NCI-H446 treated with DMSO at 0.1 percent for 48 hours (cell line): ENCODE results near the gene BTLA.
"Not testable (repeated sequence)": the region's sequence is repeated elsewhere in the genome, so short reads cannot be mapped to it uniquely, and the experiment has no call there.

Experiments used
- DNase-seq: peaks from one replicate; lab custom pipeline; 2025; lab: John Stamatoyannopoulos, UW

Gene BTLA

GRCh38 chr3:112491373-112491772 is 7.9 kb downstream of the BTLA start:
- no peak for DNase-seq

GRCh38 chr3:112489674-112490479 is 9.4 kb downstream of the BTLA start:
- no peak for DNase-seq

- DNase-seq, result no peak
Observed at GRCh38 chr3:112486811-112487505, 12.3 kb downstream of the BTLA start.

GRCh38 chr3:112484352-112484751 is 14.9 kb downstream of the BTLA start:
- no peak for DNase-seq

- no peak for DNase-seq
Observed at GRCh38 chr3:112482675-112483074, 16.6 kb downstream of the BTLA start.

- no peak for DNase-seq
Observed at GRCh38 chr3:112481302-112481721, 18.0 kb downstream of the BTLA start.

- DNase-seq, result no peak
Observed at GRCh38 chr3:112477891-112478290, 21.4 kb downstream of the BTLA start.

- no peak for DNase-seq
Observed at GRCh38 chr3:112476346-112476745, 22.9 kb downstream of the BTLA start.

- DNase-seq, result no peak
Observed at GRCh38 chr3:112474796-112475195, 24.5 kb downstream of the BTLA start.

- no peak for DNase-seq
Observed at GRCh38 chr3:112472691-112473090, 26.6 kb downstream of the BTLA start.

- DNase-seq, result no peak
Observed at GRCh38 chr3:112471596-112472325, 27.5 kb downstream of the BTLA start.

GRCh38 chr3:112470788-112471187 is 28.5 kb downstream of the BTLA start:
- DNase-seq, result no peak

GRCh38 chr3:112469671-112470070 is 29.6 kb downstream of the BTLA start:
- no peak for DNase-seq

GRCh38 chr3:112467539-112467938 is 31.7 kb downstream of the BTLA start:
- DNase-seq, result no peak

- no peak for DNase-seq
Observed at GRCh38 chr3:112466020-112466419, 33.3 kb downstream of the BTLA start.

GRCh38 chr3:112464264-112464663 is 35.0 kb downstream of the BTLA start:
- no peak for DNase-seq

GRCh38 chr3:112463250-112463649 is 36.0 kb downstream of the BTLA start:
- DNase-seq, result no peak

GRCh38 chr3:112461787-112462186 is 37.5 kb downstream of the BTLA start:
- not testable (repeated sequence) for DNase-seq

GRCh38 chr3:112460519-112461195 is 38.6 kb downstream of the BTLA start:
- no peak for DNase-seq

- no peak for DNase-seq
Observed at GRCh38 chr3:112459750-112460149, 39.5 kb downstream of the BTLA start.

GRCh38 chr3:112456147-112456546 is 43.1 kb downstream of the BTLA start:
- no peak for DNase-seq

GRCh38 chr3:112448939-112449338 is 50.3 kb downstream of the BTLA start:
- no peak for DNase-seq
